GM23338 (cell line): ENCODE measurements around the gene ITGB6. TPM values are rescaled to one million over a fixed set of nuclear protein-coding genes. Genes with fewer than 3 reads are reported as not detected.

ENCODE experiments used
- ATAC-seq: fragments of 200-7000 bp; cut with Tn5 transposase; 3 replicates; pipeline ENCODE4 v1.9.1; 2020
- DNase-seq: peaks from one replicate; pipeline ENCODE4 v3.0.0-alpha.2; 2015; ENCODE audit warnings: low spot score
- H2AFZ ChIP-seq: fragments of 200-600 bp; sonication (generic); 2 replicates; pipeline ENCODE4 v1.8.0; 2016; ENCODE audit warnings: antibody characterized with exemption, mild to moderate bottlenecking, moderate library complexity
- H3F3A ChIP-seq: fragments of 200-600 bp; sonication (generic); replicated peaks from 2 replicates; pipeline ENCODE4 v1.8.0; 2017; ENCODE audit warnings: antibody characterized with exemption, mixed run types, low read depth
- H3K27ac ChIP-seq: fragments of 200-600 bp; sonication (generic); 2 replicates; pipeline ENCODE4 v1.6.1; 2016; ENCODE audit warnings: low read depth
- H3K27me3 ChIP-seq: fragments of 200-600 bp; sonication (generic); 2 replicates; pipeline ENCODE4 v1.8.0; 2016; ENCODE audit warnings: mild to moderate bottlenecking, mixed run types, moderate library complexity; ENCODE audit not compliant: insufficient read depth
- H3K36me3 ChIP-seq: fragments of 200-600 bp; sonication (generic); 2 replicates; pipeline ENCODE4 v1.8.0; 2016; ENCODE audit warnings: mild to moderate bottlenecking; ENCODE audit not compliant: insufficient read depth
- H3K4me1 ChIP-seq: fragments of 200-600 bp; sonication (generic); 2 replicates; pipeline ENCODE4 v1.8.0; 2016; ENCODE audit warnings: mild to moderate bottlenecking, moderate library complexity; ENCODE audit not compliant: insufficient read depth
- H3K4me2 ChIP-seq: fragments of 200-600 bp; sonication (generic); 2 replicates; pipeline ENCODE4 v1.7.1; 2017; ENCODE audit warnings: mixed run types
- H3K4me3 ChIP-seq: fragments of 200-600 bp; sonication (generic); 2 replicates; pipeline ENCODE4 v1.6.1; 2016; ENCODE audit warnings: mixed run types
- H3K79me2 ChIP-seq: fragments of 200-600 bp; sonication (generic); replicated peaks from 2 replicates; pipeline ENCODE4 v1.8.0; 2017; ENCODE audit warnings: mild to moderate bottlenecking; ENCODE audit not compliant: insufficient read depth
- H3K9me2 ChIP-seq: fragments of 200-600 bp; sonication (generic); 2 replicates; pipeline ENCODE4 v1.8.0; 2017; ENCODE audit not compliant: insufficient read depth
- H4K20me1 ChIP-seq: fragments of 200-600 bp; sonication (generic); replicated peaks from 2 replicates; pipeline ENCODE4 v1.8.0; 2017; ENCODE audit warnings: mild to moderate bottlenecking; ENCODE audit not compliant: insufficient read depth
- H3K27ac Mint-ChIP-seq: 2 replicates; pipeline ENCODE4 v1.8.0; 2020; ENCODE audit warnings: inconsistent platforms, mild to moderate bottlenecking, moderate library complexity, mixed read lengths
- H3K27me3 Mint-ChIP-seq: 3 replicates; pipeline ENCODE4 v1.8.0; 2022; ENCODE audit warnings: low read depth, mild to moderate bottlenecking, moderate library complexity, mixed read lengths, inconsistent platforms; ENCODE audit not compliant: insufficient read depth, poor library complexity
- H3K36me3 Mint-ChIP-seq: 3 replicates; pipeline ENCODE4 v1.8.0; 2021; ENCODE audit warnings: low read depth, mild to moderate bottlenecking, inconsistent platforms, moderate library complexity, mixed read lengths
- H3K4me1 Mint-ChIP-seq: 3 replicates; pipeline ENCODE4 v1.8.0; 2020; ENCODE audit warnings: mild to moderate bottlenecking, inconsistent platforms, mixed read lengths
- H3K4me3 Mint-ChIP-seq: 3 replicates; pipeline ENCODE4 v1.8.0; 2021; ENCODE audit warnings: moderate library complexity, mild to moderate bottlenecking, inconsistent platforms, mixed read lengths
- H3K9me3 Mint-ChIP-seq: 3 replicates; pipeline ENCODE4 v1.8.0; 2020; ENCODE audit warnings: moderate library complexity, mild to moderate bottlenecking, inconsistent platforms, mixed read lengths
- CREB1 ChIP-seq: fragments of 250-450 bp; sonication (Bioruptor Pico); IDR thresholded peaks from 2 replicates; pipeline ENCODE4 v1.5.0; 2020; ENCODE audit warnings: low read depth, mild to moderate bottlenecking, moderate library complexity
- CTCF ChIP-seq, 2 experiments: fragments of 200-600 bp in 1 of 2; sonication (generic) in 1 of 2; conservative IDR thresholded peaks; 2 replicates each; pipeline versions ENCODE4 v1.5.1 to v1.6.1; 2016 to 2017; ENCODE audit warnings: antibody characterized with exemption in 2 of 2, low read depth in 2 of 2, mild to moderate bottlenecking in 2 of 2, moderate library complexity in 1 of 2
- ETS1 ChIP-seq: IDR thresholded peaks from 2 replicates; pipeline ENCODE4 v1.6.1; 2016; ENCODE audit warnings: antibody characterized with exemption
- EZH2 ChIP-seq: fragments of 200-600 bp; sonication (generic); IDR thresholded peaks from one replicate; pipeline ENCODE4 v1.8.0; 2017; ENCODE audit warnings: antibody characterized with exemption, mild to moderate bottlenecking, low read depth; ENCODE audit not compliant: unreplicated experiment
- EZH2phosphoT487 ChIP-seq: fragments of 200-600 bp; sonication (generic); IDR thresholded peaks from one replicate; pipeline ENCODE4 v1.8.1; 2018; ENCODE audit warnings: antibody characterized with exemption; ENCODE audit not compliant: unreplicated experiment
- JUNB ChIP-seq: IDR thresholded peaks from one replicate; pipeline ENCODE4 v1.6.1; 2016; ENCODE audit warnings: antibody characterized with exemption; ENCODE audit not compliant: unreplicated experiment
- NANOG ChIP-seq: IDR thresholded peaks from 2 replicates; pipeline ENCODE4 v1.6.1; 2016; ENCODE audit warnings: antibody characterized with exemption, borderline replicate concordance
- POLR2AphosphoS5 ChIP-seq: IDR thresholded peaks from 2 replicates; pipeline ENCODE4 v1.6.1; 2016; ENCODE audit warnings: antibody characterized with exemption, low read depth
- REST ChIP-seq: IDR thresholded peaks from one replicate; pipeline ENCODE4 v1.6.1; 2018; ENCODE audit warnings: antibody characterized with exemption; ENCODE audit not compliant: unreplicated experiment
- STAT1 ChIP-seq: IDR thresholded peaks from one replicate; pipeline ENCODE4 v1.6.1; 2016; ENCODE audit warnings: antibody characterized with exemption; ENCODE audit not compliant: unreplicated experiment
- ZNF114 ChIP-seq: fragments of 250-450 bp; sonication (Bioruptor Pico); IDR thresholded peaks from 2 replicates; pipeline ENCODE4 v1.5.0; 2020; ENCODE audit warnings: mild to moderate bottlenecking, moderate library complexity
- ZNF331 ChIP-seq: fragments of 250-450 bp; sonication (Bioruptor Pico); IDR thresholded peaks from 2 replicates; pipeline ENCODE4 v1.5.0; 2020; ENCODE audit warnings: low read depth, mild to moderate bottlenecking, moderate library complexity
- polyA plus RNA-seq: library from polyadenylated mRNA; unstranded; fragments of >200 nt; fragmentation: Nextera tagmentation; extraction: Ambion mirVana; gene quantifications from 2 replicates; pipeline ENCODE4 v1.2.1, GENCODE V29; 2016
- total RNA-seq: library from RNA; depleted of rRNA; stranded (reverse); fragments of >200 nt; shearing (Covaris generic); gene quantifications from 2 replicates; pipeline ENCODE4 v1.2.3, GENCODE V29; 2014
- TF ChIP-seq, protein P1 (sequence below): fragments of 250-450 bp; sonication (Bioruptor Pico); IDR thresholded peaks from 2 replicates; pipeline ENCODE4 v1.5.0; 2020; ENCODE audit warnings: mild to moderate bottlenecking, moderate library complexity

Gene ITGB6
- total and polyA plus RNA-seq, 2 experiments from 2014 or later, result not detected

DNA sequence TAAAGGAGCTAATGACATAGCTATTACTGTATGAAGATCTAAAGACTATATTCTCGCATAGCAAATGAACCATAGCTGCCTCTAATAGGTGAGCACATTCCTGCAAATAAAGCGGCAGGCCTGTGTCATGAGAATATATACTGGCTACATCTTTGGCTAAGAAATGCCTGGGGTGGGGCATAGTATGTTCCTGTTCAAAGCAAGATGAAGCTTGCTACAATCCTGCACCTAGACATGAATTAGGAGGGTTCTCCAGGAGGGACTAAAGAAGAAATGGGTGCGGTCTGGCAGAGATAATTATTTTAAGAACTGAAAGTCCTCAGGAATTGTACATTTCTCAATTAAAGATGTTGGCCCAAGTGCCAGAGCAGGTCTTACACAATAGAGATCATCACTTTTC is 90.8 kb downstream of the ITGB6 start:
- ATAC-seq (no peak), DNase-seq (no peak)
- Histone ChIP-seq H3K4me3 (no peak overlapping the region), H3F3A (no peaks in the 10 kb centered on the region), H3K4me1 (0 out of 2 replicates have a peak, but pooled peaks cover 3% of the 10 kb centered on the region), H3K27ac (no peak overlapping the region), H3K79me2 (no peaks in the 10 kb centered on the region), H2AFZ (no peak overlapping the region), H3K9me2 (no peaks in the 10 kb centered on the region), H3K4me2 (no peak overlapping the region), H3K27me3 (no peaks in the 10 kb centered on the region), H4K20me1 (no peaks in the 10 kb centered on the region), H3K36me3 (no peaks in the 10 kb centered on the region)
- Mint-ChIP-seq H3K27ac (no peak overlapping the region), H3K36me3 (peaks cover 2% of the 10 kb centered on the region), H3K4me1 (peaks cover 5% of the 10 kb centered on the region; the same call in 2 of the 3 replicates), H3K4me3 (no peak overlapping the region), H3K9me3 (peaks cover 5% of the 10 kb centered on the region), H3K27me3 (no peaks in the 10 kb centered on the region)
- TF ChIP-seq ZNF114 (CRISPR knock-in tag) (no peak), ZNF331 (CRISPR knock-in tag) (no peak), EZH2 (no peak), CREB1 (no peak), NANOG (no peak), ETS1 (no peak), JUNB (no peak), STAT1 (no peak), CTCF (conservative IDR thresholded peaks at IDR 0.05; ENCODE audit: low read depth in 2 of 2) (no peak), POLR2AphosphoS5 (no peak), EZH2phosphoT487 (no peak), REST (no peak)
- TF ChIP-seq, protein P1, sequence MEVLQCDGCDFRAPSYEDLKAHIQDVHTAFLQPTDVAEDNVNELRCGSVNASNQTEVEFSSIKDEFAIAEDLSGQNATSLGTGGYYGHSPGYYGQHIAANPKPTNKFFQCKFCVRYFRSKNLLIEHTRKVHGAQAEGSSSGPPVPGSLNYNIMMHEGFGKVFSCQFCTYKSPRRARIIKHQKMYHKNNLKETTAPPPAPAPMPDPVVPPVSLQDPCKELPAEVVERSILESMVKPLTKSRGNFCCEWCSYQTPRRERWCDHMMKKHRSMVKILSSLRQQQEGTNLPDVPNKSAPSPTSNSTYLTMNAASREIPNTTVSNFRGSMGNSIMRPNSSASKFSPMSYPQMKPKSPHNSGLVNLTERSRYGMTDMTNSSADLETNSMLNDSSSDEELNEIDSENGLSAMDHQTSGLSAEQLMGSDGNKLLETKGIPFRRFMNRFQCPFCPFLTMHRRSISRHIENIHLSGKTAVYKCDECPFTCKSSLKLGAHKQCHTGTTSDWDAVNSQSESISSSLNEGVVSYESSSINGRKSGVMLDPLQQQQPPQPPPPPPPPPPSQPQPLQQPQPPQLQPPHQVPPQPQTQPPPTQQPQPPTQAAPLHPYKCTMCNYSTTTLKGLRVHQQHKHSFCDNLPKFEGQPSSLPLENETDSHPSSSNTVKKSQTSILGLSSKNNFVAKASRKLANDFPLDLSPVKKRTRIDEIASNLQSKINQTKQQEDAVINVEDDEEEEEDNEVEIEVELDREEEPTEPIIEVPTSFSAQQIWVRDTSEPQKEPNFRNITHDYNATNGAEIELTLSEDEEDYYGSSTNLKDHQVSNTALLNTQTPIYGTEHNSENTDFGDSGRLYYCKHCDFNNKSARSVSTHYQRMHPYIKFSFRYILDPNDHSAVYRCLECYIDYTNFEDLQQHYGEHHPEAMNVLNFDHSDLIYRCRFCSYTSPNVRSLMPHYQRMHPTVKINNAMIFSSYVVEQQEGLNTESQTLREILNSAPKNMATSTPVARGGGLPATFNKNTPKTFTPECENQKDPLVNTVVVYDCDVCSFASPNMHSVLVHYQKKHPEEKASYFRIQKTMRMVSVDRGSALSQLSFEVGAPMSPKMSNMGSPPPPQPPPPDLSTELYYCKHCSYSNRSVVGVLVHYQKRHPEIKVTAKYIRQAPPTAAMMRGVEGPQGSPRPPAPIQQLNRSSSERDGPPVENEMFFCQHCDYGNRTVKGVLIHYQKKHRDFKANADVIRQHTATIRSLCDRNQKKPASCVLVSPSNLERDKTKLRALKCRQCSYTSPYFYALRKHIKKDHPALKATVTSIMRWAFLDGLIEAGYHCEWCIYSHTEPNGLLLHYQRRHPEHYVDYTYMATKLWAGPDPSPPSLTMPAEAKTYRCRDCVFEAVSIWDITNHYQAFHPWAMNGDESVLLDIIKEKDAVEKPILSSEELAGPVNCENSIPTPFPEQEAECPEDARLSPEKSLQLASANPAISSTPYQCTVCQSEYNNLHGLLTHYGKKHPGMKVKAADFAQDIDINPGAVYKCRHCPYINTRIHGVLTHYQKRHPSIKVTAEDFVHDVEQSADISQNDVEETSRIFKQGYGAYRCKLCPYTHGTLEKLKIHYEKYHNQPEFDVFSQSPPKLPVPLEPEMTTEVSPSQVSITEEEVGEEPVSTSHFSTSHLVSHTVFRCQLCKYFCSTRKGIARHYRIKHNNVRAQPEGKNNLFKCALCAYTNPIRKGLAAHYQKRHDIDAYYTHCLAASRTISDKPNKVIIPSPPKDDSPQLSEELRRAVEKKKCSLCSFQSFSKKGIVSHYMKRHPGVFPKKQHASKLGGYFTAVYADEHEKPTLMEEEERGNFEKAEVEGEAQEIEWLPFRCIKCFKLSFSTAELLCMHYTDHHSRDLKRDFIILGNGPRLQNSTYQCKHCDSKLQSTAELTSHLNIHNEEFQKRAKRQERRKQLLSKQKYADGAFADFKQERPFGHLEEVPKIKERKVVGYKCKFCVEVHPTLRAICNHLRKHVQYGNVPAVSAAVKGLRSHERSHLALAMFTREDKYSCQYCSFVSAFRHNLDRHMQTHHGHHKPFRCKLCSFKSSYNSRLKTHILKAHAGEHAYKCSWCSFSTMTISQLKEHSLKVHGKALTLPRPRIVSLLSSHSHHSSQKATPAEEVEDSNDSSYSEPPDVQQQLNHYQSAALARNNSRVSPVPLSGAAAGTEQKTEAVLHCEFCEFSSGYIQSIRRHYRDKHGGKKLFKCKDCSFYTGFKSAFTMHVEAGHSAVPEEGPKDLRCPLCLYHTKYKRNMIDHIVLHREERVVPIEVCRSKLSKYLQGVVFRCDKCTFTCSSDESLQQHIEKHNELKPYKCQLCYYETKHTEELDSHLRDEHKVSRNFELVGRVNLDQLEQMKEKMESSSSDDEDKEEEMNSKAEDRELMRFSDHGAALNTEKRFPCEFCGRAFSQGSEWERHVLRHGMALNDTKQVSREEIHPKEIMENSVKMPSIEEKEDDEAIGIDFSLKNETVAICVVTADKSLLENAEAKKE, result no peak
